Subcutaneous adipose tissue (tissue), 4 donors: ENCODE results near the gene MMEL1. TPM values are rescaled to one million over a fixed set of nuclear protein-coding genes. Genes with fewer than 3 reads are reported as not detected.

Experiments
- total RNA-seq, 4 donors: library from RNA; depleted of rRNA; stranded (reverse); fragments of >200 nt; gene quantifications; one replicate each; pipeline ENCODE4 v1.1.0, GENCODE V29; 2016
- TF ChIP-seq, protein P1 (sequence below): fragments of 450-650 bp; IDR thresholded peaks from one replicate; pipeline ENCODE4 v1.5.1; 2016; ENCODE audit warnings: low read depth, mild to moderate bottlenecking, control low read depth, antibody characterized with exemption, moderate library complexity

The MMEL1 gene
- total RNA-seq, 4 donors from 2014 or later = 1.3 to 4.0 TPM; not detected in 2

GRCh38 chr1:2543543-2544092 lies 89.2 kb downstream of the MMEL1 start:
- TF ChIP-seq, protein P1, sequence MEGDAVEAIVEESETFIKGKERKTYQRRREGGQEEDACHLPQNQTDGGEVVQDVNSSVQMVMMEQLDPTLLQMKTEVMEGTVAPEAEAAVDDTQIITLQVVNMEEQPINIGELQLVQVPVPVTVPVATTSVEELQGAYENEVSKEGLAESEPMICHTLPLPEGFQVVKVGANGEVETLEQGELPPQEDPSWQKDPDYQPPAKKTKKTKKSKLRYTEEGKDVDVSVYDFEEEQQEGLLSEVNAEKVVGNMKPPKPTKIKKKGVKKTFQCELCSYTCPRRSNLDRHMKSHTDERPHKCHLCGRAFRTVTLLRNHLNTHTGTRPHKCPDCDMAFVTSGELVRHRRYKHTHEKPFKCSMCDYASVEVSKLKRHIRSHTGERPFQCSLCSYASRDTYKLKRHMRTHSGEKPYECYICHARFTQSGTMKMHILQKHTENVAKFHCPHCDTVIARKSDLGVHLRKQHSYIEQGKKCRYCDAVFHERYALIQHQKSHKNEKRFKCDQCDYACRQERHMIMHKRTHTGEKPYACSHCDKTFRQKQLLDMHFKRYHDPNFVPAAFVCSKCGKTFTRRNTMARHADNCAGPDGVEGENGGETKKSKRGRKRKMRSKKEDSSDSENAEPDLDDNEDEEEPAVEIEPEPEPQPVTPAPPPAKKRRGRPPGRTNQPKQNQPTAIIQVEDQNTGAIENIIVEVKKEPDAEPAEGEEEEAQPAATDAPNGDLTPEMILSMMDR = no peak

DNA sequence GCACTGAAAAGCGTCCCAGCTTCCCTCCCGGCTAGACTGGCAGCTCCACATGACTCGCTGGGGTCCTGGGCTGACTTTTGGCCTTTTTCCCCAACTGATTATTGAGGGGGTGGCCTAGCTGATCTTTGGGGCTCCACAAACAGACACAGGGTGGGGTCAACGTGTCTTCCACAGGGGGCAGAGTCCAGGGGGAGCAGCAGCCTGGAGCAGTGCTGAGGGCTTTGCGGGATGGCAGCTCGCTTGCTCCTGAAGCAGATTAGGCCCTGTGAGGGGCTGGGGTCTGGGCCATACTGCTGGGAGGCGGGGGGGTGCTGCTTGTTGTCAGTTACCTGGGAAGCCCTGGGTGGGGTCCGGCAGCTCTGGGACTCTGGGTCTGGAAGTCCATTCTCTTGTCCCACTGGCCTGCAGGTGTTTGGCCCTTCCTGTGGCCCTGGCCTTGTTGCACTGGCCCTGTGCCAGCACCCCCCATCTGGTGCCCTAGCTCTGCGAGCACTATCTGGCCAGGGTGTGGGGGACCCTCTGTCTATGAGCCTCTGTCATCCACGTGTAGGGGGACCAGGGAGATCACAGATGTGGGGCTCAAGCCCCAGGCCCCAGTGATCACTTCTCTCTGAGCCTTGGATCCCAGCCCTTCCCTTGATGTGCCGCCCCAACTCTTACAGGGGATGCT lies 90.4 kb downstream of the MMEL1 start:
- TF ChIP-seq, protein P1 = no peak

GRCh38 chr1:2541619-2542245 lies 91.1 kb downstream of the MMEL1 start:
- TF ChIP-seq, protein P1 = no peak

GRCh38 chr1:2540816-2541492 lies 91.9 kb downstream of the MMEL1 start:
- TF ChIP-seq, protein P1 = no peak

Other genes starting within 250 kb of the MMEL1 start
- gene MORN1, start 241.5 kb downstream of the MMEL1 start, total RNA-seq = 1 to 10 TPM; 2.8 to 9.6 (median 4.3) TPM
- gene RER1, start 241.2 kb downstream of the MMEL1 start, total RNA-seq = 10 to 100 TPM; 60.5 to 92.3 (median 76.4) TPM
- 10 to 100 TPM; 16.0 to 45.0 (median 27.3) TPM for gene PEX10, start 220.5 kb downstream of the MMEL1 start, total RNA-seq
- under 1 TPM in 2 of 4 donors, not detected in 2; 0.22 to 0.68 TPM for gene PLCH2, start 156.7 kb downstream of the MMEL1 start, total RNA-seq
- gene PANK4, start 106.4 kb downstream of the MMEL1 start, total RNA-seq = 10 to 100 TPM; 11.4 to 24.4 (median 21.7) TPM
- under 1 TPM in 1 of 4 donors, not detected in 3; 0.57 TPM for gene HES5, start 102.8 kb downstream of the MMEL1 start, total RNA-seq
- 10 to 100 TPM; 34.4 to 94.6 (median 61.0) TPM for gene TNFRSF14, start 76.6 kb downstream of the MMEL1 start, total RNA-seq
- gene PRXL2B, start 46.2 kb downstream of the MMEL1 start, total RNA-seq = 10 to 100 TPM in 1 of 4 donors, 1 to 10 TPM in 3; 6.4 to 11.1 (median 7.4) TPM
- gene TTC34, start 168.7 kb upstream of the MMEL1 start, total RNA-seq = under 1 TPM; 0.17 to 0.75 (median 0.27) TPM